Tibial nerve (tissue), 3 donors: ENCODE data around the gene HES4.

Experiments
- POLR2A ChIP-seq, 2 donors: fragments of 450-650 bp; IDR thresholded peaks; one replicate each; pipeline ENCODE4 v1.6.1; 2017; ENCODE audit warnings: antibody characterized with exemption in 2 of 2, mild to moderate bottlenecking in 2 of 2, moderate library complexity in 2 of 2
- TF ChIP-seq, protein P1 (sequence below), 5 experiments: fragments of 200-600 bp in 3 of 5; fragments of 450-650 bp in 2 of 5; sonication (generic) in 3 of 5; IDR thresholded peaks; one replicate each; pipeline ENCODE4 v1.5.1; 2016 to 2019; ENCODE audit warnings: antibody characterized with exemption in 5 of 5, mild to moderate bottlenecking in 3 of 5, moderate library complexity in 2 of 5

GRCh38 chr1:982765-983436 lies 17.0 kb downstream of the HES4 start:
- TF ChIP-seq, protein P1, sequence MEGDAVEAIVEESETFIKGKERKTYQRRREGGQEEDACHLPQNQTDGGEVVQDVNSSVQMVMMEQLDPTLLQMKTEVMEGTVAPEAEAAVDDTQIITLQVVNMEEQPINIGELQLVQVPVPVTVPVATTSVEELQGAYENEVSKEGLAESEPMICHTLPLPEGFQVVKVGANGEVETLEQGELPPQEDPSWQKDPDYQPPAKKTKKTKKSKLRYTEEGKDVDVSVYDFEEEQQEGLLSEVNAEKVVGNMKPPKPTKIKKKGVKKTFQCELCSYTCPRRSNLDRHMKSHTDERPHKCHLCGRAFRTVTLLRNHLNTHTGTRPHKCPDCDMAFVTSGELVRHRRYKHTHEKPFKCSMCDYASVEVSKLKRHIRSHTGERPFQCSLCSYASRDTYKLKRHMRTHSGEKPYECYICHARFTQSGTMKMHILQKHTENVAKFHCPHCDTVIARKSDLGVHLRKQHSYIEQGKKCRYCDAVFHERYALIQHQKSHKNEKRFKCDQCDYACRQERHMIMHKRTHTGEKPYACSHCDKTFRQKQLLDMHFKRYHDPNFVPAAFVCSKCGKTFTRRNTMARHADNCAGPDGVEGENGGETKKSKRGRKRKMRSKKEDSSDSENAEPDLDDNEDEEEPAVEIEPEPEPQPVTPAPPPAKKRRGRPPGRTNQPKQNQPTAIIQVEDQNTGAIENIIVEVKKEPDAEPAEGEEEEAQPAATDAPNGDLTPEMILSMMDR (IDR thresholded peaks at IDR 0.05): no peak
- TF ChIP-seq POLR2A (IDR thresholded peaks at IDR 0.05): no peak
